ENCODE data around the gene TANGO6.

The TANGO6 gene

DNA sequence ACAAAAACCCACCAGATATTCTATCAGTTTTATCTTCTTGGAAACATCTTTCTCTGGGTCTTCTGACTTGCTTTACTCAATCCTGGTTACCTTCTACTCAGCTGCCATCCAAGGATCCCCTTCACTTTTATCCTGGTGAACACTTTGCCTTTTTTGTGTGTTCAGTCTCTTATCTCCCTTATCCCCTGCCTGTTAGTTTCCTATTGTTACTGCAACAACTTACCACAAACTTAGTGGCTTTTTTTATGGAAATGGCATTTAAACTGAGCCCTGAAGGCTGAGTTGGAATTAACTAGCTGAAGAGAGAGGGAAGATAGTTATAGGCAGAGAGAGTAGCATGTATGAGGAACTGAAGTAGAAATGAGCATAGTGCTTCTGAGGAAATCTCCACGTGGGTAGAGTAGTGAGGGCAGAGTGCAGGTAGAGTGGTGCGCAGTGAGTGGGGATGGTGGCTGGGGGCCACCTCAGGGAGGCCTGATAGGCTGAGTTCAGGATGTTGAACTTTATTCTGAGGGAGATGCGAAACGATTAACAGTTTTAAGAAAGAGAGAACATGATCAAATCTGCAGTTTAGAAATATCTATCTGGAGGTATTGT lies 26.3 kb downstream of the TANGO6 start:
- no peak for DNase-seq

DNA sequence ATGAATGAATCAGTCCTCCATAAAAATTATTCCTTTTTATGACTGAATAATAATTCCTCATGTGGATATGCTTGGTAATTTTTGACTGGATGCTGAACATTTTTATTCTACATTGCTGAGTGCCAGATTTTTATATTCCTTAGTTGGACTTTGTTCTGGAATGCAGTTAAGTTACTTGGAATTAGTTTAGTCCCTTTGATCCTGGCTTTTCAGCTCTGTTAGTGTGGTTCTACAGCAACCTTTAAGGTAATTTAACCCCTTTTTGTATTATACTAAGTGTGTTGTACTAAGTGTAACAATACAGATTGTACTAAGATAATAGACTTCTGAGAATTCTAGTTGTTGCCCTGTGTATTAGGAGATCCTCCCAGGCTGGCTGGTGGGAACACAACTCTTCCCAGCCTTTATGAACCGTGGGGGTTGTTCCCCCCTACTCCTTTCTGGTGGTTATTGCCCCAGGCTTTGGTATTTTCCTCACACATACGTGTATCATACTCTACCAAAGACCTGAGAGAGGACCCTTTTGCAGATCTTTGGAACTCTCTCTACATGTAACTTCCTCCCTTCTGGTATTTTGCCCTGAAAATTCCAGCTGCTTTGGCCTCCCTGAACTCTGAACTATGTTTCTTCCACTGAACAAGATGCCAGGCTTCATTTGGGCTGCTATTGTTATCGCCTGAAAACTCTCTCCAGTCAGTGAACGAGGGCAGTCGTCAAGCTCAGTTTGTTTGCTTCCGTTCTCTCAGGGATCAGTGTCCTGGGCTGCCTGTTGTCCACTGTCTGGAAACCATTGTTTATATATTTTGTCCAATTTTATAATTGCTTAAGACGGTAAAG lies 30.5 kb downstream of the TANGO6 start:
- DNase-seq: no peak

DNA sequence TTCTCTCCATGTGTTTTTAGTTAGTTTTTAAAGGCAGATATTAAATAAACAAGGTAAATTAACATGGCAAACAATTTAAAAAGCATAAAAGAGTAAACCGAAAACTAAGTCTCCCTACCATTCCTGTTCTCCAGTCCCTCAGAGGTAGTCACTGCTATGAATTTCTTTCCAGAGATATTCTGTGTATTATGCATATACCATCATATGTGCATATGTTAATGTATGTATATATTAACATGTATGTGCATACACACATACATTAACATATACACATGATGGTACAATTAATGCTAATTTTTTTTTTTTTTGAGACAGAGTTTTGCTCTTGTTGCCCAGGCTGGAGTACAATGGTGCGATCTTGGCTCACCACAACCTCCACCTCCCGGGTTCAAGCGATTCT lies 32.5 kb downstream of the TANGO6 start:
- no peak for DNase-seq

- no peak for DNase-seq
These were observed 40.4 kb downstream of the TANGO6 start for GRCh38 chr16:68883685-68884084.

DNA sequence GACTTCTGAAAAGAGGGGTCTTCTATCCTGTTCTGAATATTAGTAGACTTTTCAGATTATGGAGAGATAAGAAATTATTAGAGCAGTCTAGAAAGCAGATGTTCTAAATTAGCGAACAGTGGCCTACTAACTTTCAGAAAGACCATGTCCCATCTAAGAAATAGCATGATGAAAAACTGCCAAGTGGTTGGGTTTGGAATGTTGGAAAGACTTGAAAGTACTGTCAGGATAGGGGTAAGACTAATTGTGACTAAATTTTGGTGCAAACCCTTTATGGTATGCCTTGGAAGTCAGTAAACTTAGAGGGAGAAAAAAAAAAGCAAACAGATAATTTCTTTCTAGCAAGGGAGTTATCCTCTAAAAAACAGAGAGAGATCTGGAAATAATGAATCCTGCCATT lies 41.1 kb downstream of the TANGO6 start:
- DNase-seq: no peak

DNA sequence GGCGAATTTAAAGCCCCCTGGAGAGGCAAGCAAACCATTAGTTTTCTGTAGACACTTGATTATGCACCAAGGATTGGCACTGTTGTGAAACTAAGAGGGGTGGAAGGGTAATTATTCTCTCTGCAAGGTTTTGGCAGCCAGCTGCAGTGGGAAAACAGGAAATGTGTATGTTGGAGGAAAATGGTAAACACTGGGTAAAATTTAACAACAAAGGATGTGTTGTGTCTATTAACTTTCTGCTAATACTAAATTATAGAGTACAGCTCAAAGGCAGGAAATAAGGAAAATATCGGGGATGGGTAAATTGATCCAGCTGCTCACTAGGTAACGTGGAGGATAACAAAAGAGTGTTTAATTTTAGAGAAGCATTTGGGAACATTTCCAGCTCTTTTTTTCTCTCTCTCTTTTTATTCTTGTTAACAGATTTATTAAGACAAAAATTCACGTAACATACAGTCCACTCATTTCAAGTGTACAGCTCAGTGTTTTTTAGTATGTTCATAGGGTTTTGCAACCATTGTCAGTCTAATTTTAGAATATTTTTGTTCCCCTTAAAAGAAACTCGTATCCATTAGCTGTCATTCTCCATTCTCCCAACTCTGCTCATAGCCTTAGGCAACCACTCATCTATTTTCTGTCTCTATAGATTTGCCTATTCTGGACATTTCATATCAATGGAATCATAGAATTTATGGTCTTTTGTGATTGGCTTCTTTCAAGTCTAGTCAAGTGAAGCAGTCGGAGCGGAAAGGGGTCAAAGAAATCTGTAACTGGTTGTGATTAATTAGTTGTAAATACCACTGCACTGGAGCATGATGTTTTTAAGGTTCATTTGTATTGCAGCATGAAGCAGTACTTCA lies 41.8 kb downstream of the TANGO6 start:
- no peak for DNase-seq

- DNase-seq: no peak
These were observed 43.8 kb downstream of the TANGO6 start for GRCh38 chr16:68887107-68887506.

DNA sequence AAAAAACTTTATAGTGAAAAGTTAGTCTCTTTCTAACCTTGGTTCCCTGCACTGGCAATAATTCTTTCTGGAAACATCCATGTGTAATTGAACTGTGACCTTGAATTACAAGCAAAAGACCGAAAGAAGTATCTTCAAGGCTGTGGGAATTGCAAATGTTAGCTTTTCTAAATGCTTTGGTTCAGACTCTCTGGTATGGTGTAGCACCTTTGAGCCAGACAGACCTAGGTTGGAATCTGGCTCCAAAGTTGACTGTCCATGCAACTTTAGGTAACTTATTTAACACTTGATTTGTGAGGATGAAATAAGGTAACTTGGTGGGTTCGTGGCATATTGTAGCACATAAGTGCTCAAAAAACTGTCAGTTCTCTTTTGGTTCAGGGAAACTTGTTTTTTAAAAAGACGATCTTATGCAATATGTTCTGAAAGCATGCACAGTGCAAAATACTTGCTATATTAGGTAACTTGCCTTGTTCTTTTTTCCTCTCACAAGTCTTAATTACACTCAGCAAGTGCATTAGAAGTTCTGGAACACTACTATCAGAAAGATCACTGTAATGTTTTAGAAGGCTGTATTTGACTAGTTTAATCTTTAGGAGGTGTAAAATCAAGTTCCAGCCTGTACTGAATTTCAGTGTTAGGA lies 46.3 kb downstream of the TANGO6 start:
- no peak for DNase-seq

- no peak for DNase-seq
These were observed 48.9 kb downstream of the TANGO6 start for GRCh38 chr16:68892214-68892613.

DNA sequence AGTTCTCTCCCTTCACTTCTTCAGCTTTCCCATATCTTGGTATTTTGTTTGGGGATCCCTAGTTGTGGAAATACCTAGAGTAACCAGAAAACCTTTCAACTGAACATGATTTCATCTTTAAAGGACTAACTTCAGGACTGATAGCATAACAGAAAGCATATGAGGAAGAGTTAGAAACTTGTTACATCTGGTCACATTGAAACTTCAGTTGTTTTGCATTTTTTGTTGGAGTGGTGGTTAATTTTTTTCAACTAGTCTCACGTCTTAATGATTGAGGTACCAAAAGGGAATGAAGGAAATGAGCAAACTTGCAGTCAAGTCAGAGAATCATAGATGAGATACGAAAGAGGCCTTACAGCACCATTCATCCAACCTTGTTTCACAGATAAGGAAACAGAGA lies 49.6 kb downstream of the TANGO6 start:
- no peak for DNase-seq

GRCh38 chr16:68893710-68894705 lies 50.7 kb downstream of the TANGO6 start:
- DNase-seq: no peak

DNA sequence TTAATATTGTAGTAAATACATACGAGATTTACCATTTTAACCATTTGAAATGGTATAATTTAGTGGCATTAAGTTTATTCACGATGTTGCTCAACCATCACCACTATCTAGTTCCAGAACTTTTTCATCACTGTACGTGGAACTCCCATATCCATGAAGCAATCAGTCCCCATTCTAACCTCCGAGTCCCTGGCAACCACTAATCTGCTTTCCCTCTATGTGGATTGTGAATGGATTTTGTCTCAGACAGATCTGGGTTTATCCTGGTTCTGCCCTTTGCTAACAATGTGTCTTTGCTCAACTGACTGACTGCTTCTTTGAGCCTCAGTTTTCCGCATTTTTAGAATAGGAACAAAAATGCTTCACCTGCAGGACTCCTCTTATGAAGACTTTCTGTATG lies 51.4 kb downstream of the TANGO6 start:
- DNase-seq: no peak

GRCh38 chr16:68898026-68898425 lies 54.7 kb downstream of the TANGO6 start:
- no peak for DNase-seq

GRCh38 chr16:68900009-68900408 lies 56.7 kb downstream of the TANGO6 start:
- DNase-seq: no peak

- DNase-seq: no peak
These were observed 59.0 kb downstream of the TANGO6 start for GRCh38 chr16:68902003-68902968.

DNA sequence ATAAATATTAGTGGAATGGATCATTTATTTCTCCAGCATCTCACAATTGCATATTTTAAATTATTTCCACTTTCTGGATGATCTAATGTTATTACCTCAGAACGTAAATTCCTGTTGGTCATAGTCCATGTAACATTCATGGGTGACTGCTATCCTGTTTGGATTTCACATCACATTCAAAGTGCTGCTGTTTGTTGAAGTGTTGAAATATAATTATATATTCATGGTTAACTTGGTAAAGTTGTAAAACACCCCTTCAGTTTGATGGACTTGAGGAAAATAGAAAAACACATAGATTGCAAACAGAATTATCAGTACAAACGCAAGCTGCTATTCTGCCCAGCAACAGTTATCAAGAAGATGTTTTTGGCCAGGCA lies 59.6 kb downstream of the TANGO6 start:
- DNase-seq: no peak

- DNase-seq: no peak
These were observed 64.0 kb downstream of the TANGO6 start for GRCh38 chr16:68907297-68907696.

DNA sequence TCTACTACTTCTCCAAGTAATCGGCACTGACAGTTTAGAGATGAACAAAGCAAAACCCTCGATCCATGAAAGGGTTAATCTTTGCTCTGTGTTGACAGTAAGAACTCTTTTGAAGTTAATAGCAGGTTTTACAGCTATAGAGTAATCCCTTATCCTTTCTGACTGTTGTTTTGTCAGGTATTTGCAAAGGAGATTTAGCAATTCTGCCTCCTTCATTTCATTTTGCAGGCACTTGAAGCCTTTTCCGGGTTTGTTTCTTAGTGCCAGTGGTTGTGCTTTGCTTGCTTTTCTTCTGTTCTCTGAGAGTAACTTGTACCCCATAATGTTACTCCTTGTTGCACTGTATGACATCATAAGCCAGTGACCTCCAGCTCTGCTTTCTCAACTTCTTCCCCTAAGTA lies 64.5 kb downstream of the TANGO6 start:
- no peak for DNase-seq

DNA sequence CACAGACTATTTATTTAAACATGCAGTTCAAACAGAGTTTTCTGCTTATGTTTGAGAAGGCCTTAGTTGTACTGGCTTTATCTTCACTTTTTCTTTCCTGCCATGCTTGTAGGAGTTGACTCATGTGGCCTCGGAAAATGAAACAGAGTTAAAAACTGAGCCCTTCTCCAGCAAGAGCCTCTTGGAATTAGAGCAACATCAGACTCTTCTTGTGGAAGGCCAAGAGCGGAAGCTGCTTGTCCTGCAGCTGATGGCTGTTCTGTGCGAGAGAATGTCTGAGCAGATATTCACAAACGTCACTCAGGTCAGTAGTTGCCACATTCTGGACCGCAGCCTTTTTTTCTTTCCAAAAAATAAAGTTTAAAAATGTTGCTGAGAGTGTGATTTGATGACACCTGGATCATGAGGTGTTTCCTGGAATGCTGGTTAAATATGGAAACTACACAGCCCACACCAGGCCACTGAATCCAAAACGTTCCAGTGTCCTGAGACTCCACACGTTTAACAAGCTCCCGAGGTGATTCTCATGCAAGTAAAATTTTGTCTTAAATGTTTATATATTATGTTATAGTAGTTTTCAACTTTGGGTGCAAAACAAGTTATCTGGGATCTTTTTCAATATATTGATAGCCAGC lies 65.9 kb downstream of the TANGO6 start:
- no peak for DNase-seq

DNA sequence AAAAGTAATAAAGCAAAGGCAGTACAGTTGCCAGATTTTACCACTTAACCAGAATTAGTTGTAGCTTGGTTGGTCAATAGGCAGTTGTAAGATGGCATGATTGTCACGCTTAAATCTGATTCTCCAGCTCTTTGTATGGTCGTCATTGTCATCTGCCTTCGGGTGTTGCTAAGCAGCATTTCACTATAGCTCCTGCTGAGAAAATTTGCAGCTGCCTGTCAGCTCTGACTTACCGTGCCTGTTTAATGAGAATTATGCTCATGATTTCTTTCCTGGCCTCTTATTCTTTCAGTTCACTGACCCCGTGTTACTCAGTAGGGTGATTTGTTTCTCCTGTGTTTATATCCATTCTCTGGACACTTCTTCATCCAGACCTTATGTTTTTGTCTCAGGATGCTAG lies 66.7 kb downstream of the TANGO6 start:
- DNase-seq: no peak
